Esophagus squamous epithelium (tissue), 4 donors: ENCODE data around the gene FABP6.
"Not testable (repeated sequence)": the region's sequence is repeated elsewhere in the genome, so short reads cannot be mapped to it uniquely, and the experiment has no call there.

Experiments
- POLR2A ChIP-seq, 4 donors: fragments of 450-650 bp; IDR thresholded peaks; one replicate each; pipeline ENCODE4 v1.6.1; 2017; ENCODE audit warnings: antibody characterized with exemption in 4 of 4, mild to moderate bottlenecking in 4 of 4, moderate library complexity in 3 of 4
- TF ChIP-seq, protein P1 (sequence below), 6 experiments: fragments of 450-650 bp in 4 of 6; fragments of 200-600 bp in 2 of 6; sonication (generic) in 2 of 6; IDR thresholded peaks; one replicate each; pipeline ENCODE4 v1.5.1; 2016 to 2019; ENCODE audit warnings: antibody characterized with exemption in 6 of 6, mild to moderate bottlenecking in 4 of 6, moderate library complexity in 4 of 6

GRCh38 chr5:160249570-160249969 lies 20.3 kb downstream of the FABP6 start:
- TF ChIP-seq, protein P1, sequence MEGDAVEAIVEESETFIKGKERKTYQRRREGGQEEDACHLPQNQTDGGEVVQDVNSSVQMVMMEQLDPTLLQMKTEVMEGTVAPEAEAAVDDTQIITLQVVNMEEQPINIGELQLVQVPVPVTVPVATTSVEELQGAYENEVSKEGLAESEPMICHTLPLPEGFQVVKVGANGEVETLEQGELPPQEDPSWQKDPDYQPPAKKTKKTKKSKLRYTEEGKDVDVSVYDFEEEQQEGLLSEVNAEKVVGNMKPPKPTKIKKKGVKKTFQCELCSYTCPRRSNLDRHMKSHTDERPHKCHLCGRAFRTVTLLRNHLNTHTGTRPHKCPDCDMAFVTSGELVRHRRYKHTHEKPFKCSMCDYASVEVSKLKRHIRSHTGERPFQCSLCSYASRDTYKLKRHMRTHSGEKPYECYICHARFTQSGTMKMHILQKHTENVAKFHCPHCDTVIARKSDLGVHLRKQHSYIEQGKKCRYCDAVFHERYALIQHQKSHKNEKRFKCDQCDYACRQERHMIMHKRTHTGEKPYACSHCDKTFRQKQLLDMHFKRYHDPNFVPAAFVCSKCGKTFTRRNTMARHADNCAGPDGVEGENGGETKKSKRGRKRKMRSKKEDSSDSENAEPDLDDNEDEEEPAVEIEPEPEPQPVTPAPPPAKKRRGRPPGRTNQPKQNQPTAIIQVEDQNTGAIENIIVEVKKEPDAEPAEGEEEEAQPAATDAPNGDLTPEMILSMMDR (IDR thresholded peaks at IDR 0.05), result not testable (repeated sequence)
- TF ChIP-seq POLR2A (IDR thresholded peaks at IDR 0.05), result not testable (repeated sequence)
